ENCODE data around the gene TTN. TPM values are rescaled to one million over a fixed set of nuclear protein-coding genes. Genes with fewer than 3 reads are reported as not detected.

TTN gene
- total and polyA plus RNA-seq, 2 experiments from 2014 or later: 12.5 to 15.7 TPM

DNA sequence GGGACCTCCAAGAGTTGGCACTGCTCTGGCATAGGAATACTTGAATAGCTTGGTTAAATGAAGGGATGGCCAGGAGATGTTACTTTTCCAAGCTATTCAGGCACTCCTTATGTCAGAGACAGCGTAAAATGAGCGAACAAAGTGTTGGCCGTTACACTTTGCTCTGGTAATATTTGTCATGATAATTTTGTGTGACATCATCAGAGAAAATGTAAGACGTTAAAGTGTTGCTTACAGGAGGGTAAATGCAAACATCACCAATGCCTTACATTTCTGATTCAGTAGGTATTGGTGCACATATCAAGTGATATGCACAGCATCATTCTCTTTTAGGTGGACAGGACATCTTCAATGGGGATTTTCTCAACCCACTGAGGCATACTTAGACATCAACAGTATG is 281.0 kb downstream of the TTN start:
- Mint-ChIP-seq H3K4me1 (no peaks in the 10 kb centered on the region), H3K27me3 (ENCODE audit: insufficient read depth, low read depth, poor library complexity) (peaks cover 10% of the 10 kb centered on the region), H3K27ac (no peak overlapping the region), H3K4me3 (no peak overlapping the region), H3K36me3 (ENCODE audit: low read depth) (peaks cover 7% of the 10 kb centered on the region; the same call in 1 of the 3 replicates), H3K9me3 (no peaks in the 10 kb centered on the region)
- Histone ChIP-seq H4K20me1 (replicated peaks; ENCODE audit: insufficient read depth) (no peaks in the 10 kb centered on the region; the same call in 1 of the 2 replicates), H2AFZ (no peak overlapping the region), H3K4me2 (no peak overlapping the region), H3K9me2 (ENCODE audit: insufficient read depth) (0 out of 2 replicates have a peak, but pooled peaks cover 5% of the 10 kb centered on the region), H3K79me2 (replicated peaks; ENCODE audit: insufficient read depth) (peaks cover 72% of the 10 kb centered on the region), H3K27ac (ENCODE audit: low read depth) (no peak overlapping the region), H3K27me3 (ENCODE audit: insufficient read depth) (no peaks in the 10 kb centered on the region), H3F3A (replicated peaks; ENCODE audit: low read depth) (no peaks in the 10 kb centered on the region), H3K4me1 (ENCODE audit: insufficient read depth) (peaks cover 8% of the 10 kb centered on the region; the same call in 1 of the 2 replicates), H3K4me3 (no peak overlapping the region), H3K36me3 (ENCODE audit: insufficient read depth) (no peaks in the 10 kb centered on the region)
- TF ChIP-seq STAT1 (IDR thresholded peaks at IDR 0.05; ENCODE audit: unreplicated experiment) (no peak), CTCF (conservative IDR thresholded peaks at IDR 0.05; ENCODE audit: low read depth in 2 of 2) (no peak), NANOG (IDR thresholded peaks at IDR 0.05; ENCODE audit: borderline replicate concordance) (no peak), ZNF331 (CRISPR knock-in tag; IDR thresholded peaks at IDR 0.05; ENCODE audit: low read depth) (no peak), CREB1 (CRISPR knock-in tag; IDR thresholded peaks at IDR 0.05; ENCODE audit: low read depth) (no peak), REST (IDR thresholded peaks at IDR 0.05; ENCODE audit: unreplicated experiment) (no peak), ZNF462 (CRISPR knock-in tag; IDR thresholded peaks at IDR 0.05) (no peak), POLR2AphosphoS5 (IDR thresholded peaks at IDR 0.05; ENCODE audit: low read depth) (no peak), ZNF114 (CRISPR knock-in tag; IDR thresholded peaks at IDR 0.05) (no peak), EZH2 (IDR thresholded peaks at IDR 0.05; ENCODE audit: low read depth, unreplicated experiment) (no peak), EZH2phosphoT487 (IDR thresholded peaks at IDR 0.05; ENCODE audit: unreplicated experiment) (no peak), ETS1 (IDR thresholded peaks at IDR 0.05) (no peak), JUNB (IDR thresholded peaks at IDR 0.05; ENCODE audit: unreplicated experiment) (no peak)
- ATAC-seq (no peak), DNase-seq (ENCODE audit: low spot score) (no peak)
